GOT3 (cell line): ENCODE results near the gene GPC6.

Experiments used
- DNase-seq: peaks from one replicate; lab custom pipeline; 2025; ENCODE audit warnings: mixed read lengths; lab: John Stamatoyannopoulos, UW

The GPC6 gene

GRCh38 chr13:93925990-93926389 is 699.4 kb downstream of the GPC6 start:
- DNase-seq, result no peak

- DNase-seq, result no peak
Measured at GRCh38 chr13:93926425-93926824, 699.8 kb downstream of the GPC6 start.

- DNase-seq, result no peak
Measured at GRCh38 chr13:93927431-93927830, 700.8 kb downstream of the GPC6 start.

- DNase-seq, result no peak
Measured at GRCh38 chr13:93932901-93933300, 706.3 kb downstream of the GPC6 start.

GRCh38 chr13:93936901-93937300 is 710.3 kb downstream of the GPC6 start:
- DNase-seq, result no peak

- DNase-seq, result no peak
Measured at GRCh38 chr13:93941444-93941843, 714.8 kb downstream of the GPC6 start.

GRCh38 chr13:93942016-93942415 is 715.4 kb downstream of the GPC6 start:
- no peak for DNase-seq

- no peak for DNase-seq
Measured at GRCh38 chr13:93945621-93946020, 719.0 kb downstream of the GPC6 start.

GRCh38 chr13:93946994-93947393 is 720.4 kb downstream of the GPC6 start:
- no peak for DNase-seq

- DNase-seq, result no peak
Measured at GRCh38 chr13:93947651-93948050, 721.0 kb downstream of the GPC6 start.

- no peak for DNase-seq
Measured at GRCh38 chr13:93948162-93948922, 721.7 kb downstream of the GPC6 start.

GRCh38 chr13:93951108-93951507 is 724.5 kb downstream of the GPC6 start:
- DNase-seq, result no peak

- DNase-seq, result no peak
Measured at GRCh38 chr13:93951951-93952350, 725.3 kb downstream of the GPC6 start.

- no peak for DNase-seq
Measured at GRCh38 chr13:93953841-93954240, 727.2 kb downstream of the GPC6 start.

GRCh38 chr13:93955904-93956303 is 729.3 kb downstream of the GPC6 start:
- no peak for DNase-seq

- DNase-seq, result no peak
Measured at GRCh38 chr13:93956426-93956825, 729.8 kb downstream of the GPC6 start.

- DNase-seq, result no peak
Measured at GRCh38 chr13:93957371-93957770, 730.8 kb downstream of the GPC6 start.

- DNase-seq, result no peak
Measured at GRCh38 chr13:93959796-93960533, 733.4 kb downstream of the GPC6 start.

GRCh38 chr13:93963266-93964145 is 736.9 kb downstream of the GPC6 start:
- no peak for DNase-seq

- no peak for DNase-seq
Measured at GRCh38 chr13:93964146-93964512, 737.5 kb downstream of the GPC6 start.

- no peak for DNase-seq
Measured at GRCh38 chr13:93965587-93965986, 739.0 kb downstream of the GPC6 start.

- no peak for DNase-seq
Measured at GRCh38 chr13:93966267-93966936, 739.8 kb downstream of the GPC6 start.
